ENCODE data around the gene GJC1. TPM values are rescaled to one million over a fixed set of nuclear protein-coding genes. Genes with fewer than 3 reads are reported as not detected.

GJC1 gene
- total and polyA plus RNA-seq, 2 of the 8 experiments (the other 6 are each of a cell fraction or from before 2014, with no cell fraction given) = 29.1 to 154 TPM

- DNase-seq (ENCODE audit: low read depth in 1 of 2, low spot score in 2 of 2) (no peak), FAIRE-seq (no peak)
- H3K79me1 ChIP-seq (ENCODE audit: low read depth, low read length) = no peaks in the 10 kb centered on the region
- peak overlapping the region; percentile 72; the same call in 1 of the 2 replicates for H2BK15ac ChIP-seq (ENCODE audit: low read length)
- no peak for TF ChIP-seq CBX5 (IDR thresholded peaks at IDR 0.05; ENCODE audit: low read depth, low read length)
- TF ChIP-seq CTCF (IDR thresholded peaks at IDR 0.05; ENCODE audit: control extremely low read depth in 1 of 3, insufficient read depth in 1 of 3, low read depth in 1 of 3, low read length in 3 of 3) = no peak
- peaks cover 0 to 17% (median 10%) of the 10 kb centered on the region in 4 experiments; a peak in 6 of 7 replicates for H3K4me1 ChIP-seq (replicated peaks in 1 of 4; ENCODE audit: control insufficient read depth in 3 of 4, insufficient read depth in 4 of 4, low read length in 3 of 4)
- H3K9ac ChIP-seq (replicated peaks in 1 of 4; ENCODE audit: extremely low read depth in 1 of 4, low read depth in 3 of 4, low read length in 3 of 4) = no peak overlapping the region
- H3K4me3 ChIP-seq (ENCODE audit: extremely low read depth in 1 of 4, insufficient read depth in 2 of 4, low read depth in 3 of 4, low read length in 4 of 4) = no peak overlapping the region
- no peak overlapping the region for H4K5ac ChIP-seq (ENCODE audit: insufficient read length, low read depth, low read length)
- CTCF ChIA-PET (ENCODE audit: partially characterized antibody) = interaction anchor here (1.1 to 12.4 kb wide), 3 partner anchors 8 to 61 kb away, joined by 5 to 142 read pairs (median 6); no protein-coding TSS in a partner anchor
- WGBS, 2 experiments (ENCODE audit: extremely low coverage in 1 of 2, insufficient coverage in 1 of 2, insufficient read length in 1 of 2, insufficient replicate concordance in 2 of 2, low coverage in 1 of 2, low lambda C conversion rate in 2 of 2, missing lambda C conversion rate in 1 of 2) = 92% methylated on average over 4 of the region's 4 CpGs; no CpG with 5 or more reads in 1 of the 2 experiments
- no peaks in the 10 kb centered on the region for H3K9me3 ChIP-seq (ENCODE audit: insufficient read depth in 2 of 2, low read depth in 1 of 2, low read length in 1 of 2)
- H2BK120ac ChIP-seq (replicated peaks; ENCODE audit: low read depth, low read length) = no peak overlapping the region
- no peak overlapping the region for H3K14ac ChIP-seq (ENCODE audit: insufficient read length)
- no peak overlapping the region for H3K27ac ChIP-seq (ENCODE audit: low read depth, low read length)
- H3K36me3 ChIP-seq (ENCODE audit: control insufficient read depth in 2 of 4, insufficient read depth in 4 of 4, low read length in 3 of 4) = no peaks in the 10 kb centered on the region
- H3K23me2 ChIP-seq (ENCODE audit: low read depth, low read length) = no peaks in the 10 kb centered on the region
- no peak overlapping the region for H2BK12ac ChIP-seq (ENCODE audit: low read depth, low read length)
- H3K4me2 ChIP-seq (ENCODE audit: insufficient read depth in 1 of 2, low read depth in 2 of 2, low read length in 2 of 2) = no peak overlapping the region
- H4K20me1 ChIP-seq (replicated peaks in 1 of 2; ENCODE audit: control insufficient read depth in 1 of 2, insufficient read depth in 2 of 2, low read length in 2 of 2) = no peaks in the 10 kb centered on the region
- H4K8ac ChIP-seq (ENCODE audit: extremely low read depth, insufficient read depth, low read length) = no peak overlapping the region
- H3K56ac ChIP-seq (replicated peaks; ENCODE audit: insufficient read length, low read depth, low read length) = no peak overlapping the region
- H3K4ac ChIP-seq (replicated peaks; ENCODE audit: insufficient read length, low read depth, low read length) = no peak overlapping the region
- no peak overlapping the region for H3K23ac ChIP-seq (ENCODE audit: insufficient read length)
- H3K79me2 ChIP-seq (ENCODE audit: control insufficient read depth in 1 of 2, insufficient read depth in 2 of 2, low read length in 2 of 2) = no peaks in the 10 kb centered on the region
- no peak overlapping the region for H2BK20ac ChIP-seq (ENCODE audit: low read length)
- H2AFZ ChIP-seq (ENCODE audit: low read length) = no peak overlapping the region
- POLR2A ChIA-PET (ENCODE audit: partially characterized antibody) = interaction anchor here (1.0 to 1.3 kb wide), 4 partner anchors 9 to 58 kb away, joined by 3 to 8 read pairs (median 3); no protein-coding TSS in a partner anchor
- H2BK5ac ChIP-seq (ENCODE audit: low read depth, low read length) = no peak overlapping the region
- no peak overlapping the region for H4K91ac ChIP-seq (replicated peaks; ENCODE audit: insufficient read length, low read length)
- H2AK5ac ChIP-seq (ENCODE audit: low read depth, low read length) = no peak overlapping the region
- H3K27me3 ChIP-seq (replicated peaks in 1 of 4; ENCODE audit: control insufficient read depth in 3 of 4, extremely low read depth in 1 of 4, insufficient read depth in 3 of 4, low read length in 3 of 4) = no peaks in the 10 kb centered on the region
- H3K18ac ChIP-seq (ENCODE audit: extremely low read depth, low read length) = no peak overlapping the region
Observed at GRCh38 chr17:44840274-44840673, 10.2 kb upstream of the GJC1 start.

All from H1 (cell line).